Activated naive CD4-positive, alpha-beta T cell treated with anti-CD3 and anti-CD28 coated beads, Interleukin-2, amount 50 U/mL, for 24 hours (primary cell): Measurements from ENCODE around the gene SLC2A13.

Experiments used
- H3K27ac Mint-ChIP-seq: one replicate; pipeline ENCODE4 v1.8.0; 2021; ENCODE audit warnings: mild to moderate bottlenecking, mixed read lengths
- H3K27me3 Mint-ChIP-seq: one replicate; pipeline ENCODE4 v1.8.0; 2021; ENCODE audit warnings: mixed read lengths
- H3K36me3 Mint-ChIP-seq: one replicate; pipeline ENCODE4 v1.8.0; 2021; ENCODE audit warnings: mixed read lengths
- H3K4me1 Mint-ChIP-seq: one replicate; pipeline ENCODE4 v1.8.0; 2021; ENCODE audit warnings: mixed read lengths
- H3K4me3 Mint-ChIP-seq: one replicate; pipeline ENCODE4 v1.8.0; 2021; ENCODE audit warnings: mild to moderate bottlenecking, mixed read lengths
- H3K9me3 Mint-ChIP-seq: one replicate; pipeline ENCODE4 v1.8.0; 2021; ENCODE audit warnings: mixed read lengths

The SLC2A13 gene

DNA sequence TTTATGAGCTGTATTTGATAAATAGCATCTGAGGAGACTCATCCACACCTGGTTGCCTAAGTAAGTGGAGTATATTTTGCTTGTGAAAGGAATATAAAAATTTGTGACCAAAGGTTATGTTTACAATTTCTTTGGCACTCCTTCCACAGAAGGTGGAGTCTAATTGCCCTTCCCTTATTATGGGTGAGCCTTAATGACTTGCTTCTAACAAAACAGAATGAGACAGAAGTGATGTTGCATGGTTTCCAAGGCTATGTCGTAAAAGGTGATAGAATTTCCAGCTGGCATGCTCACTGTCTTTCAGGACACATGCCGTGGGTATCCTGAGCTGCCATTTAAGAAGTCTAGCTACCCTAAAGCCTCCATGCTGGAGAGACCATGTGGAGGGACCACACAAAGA is 369.5 kb downstream of the SLC2A13 start:
- Mint-ChIP-seq H3K27ac (no peak overlapping the region), H3K9me3 (peaks cover 21% of the 10 kb centered on the region), H3K4me3 (no peak overlapping the region), H3K27me3 (no peaks in the 10 kb centered on the region), H3K36me3 (peaks cover 10% of the 10 kb centered on the region), H3K4me1 (no peaks in the 10 kb centered on the region)

DNA sequence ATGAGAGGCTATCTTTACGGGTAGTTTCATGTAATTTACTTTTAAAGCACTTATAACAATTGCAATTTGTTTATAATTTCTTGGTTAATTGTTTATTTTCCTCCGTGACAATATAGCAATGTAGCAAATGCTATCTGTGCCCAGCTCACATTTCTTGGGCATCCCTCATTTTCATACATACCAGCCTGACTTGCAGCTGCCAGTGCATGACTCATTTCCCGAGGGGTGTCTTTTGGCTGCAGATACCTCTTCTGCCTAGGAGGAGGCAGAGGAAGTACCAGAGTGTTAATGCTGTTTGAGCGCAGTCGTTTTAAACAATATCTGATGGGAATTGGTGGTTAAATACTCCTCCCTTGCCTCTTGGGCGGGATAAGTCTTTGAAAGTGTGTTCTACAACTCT is 382.1 kb downstream of the SLC2A13 start:
- H3K9me3 Mint-ChIP-seq, result peaks cover under 1% of the 10 kb centered on the region
- H3K27me3 Mint-ChIP-seq, result no peaks in the 10 kb centered on the region
- H3K4me3 Mint-ChIP-seq, result no peak overlapping the region
- H3K27ac Mint-ChIP-seq, result no peak overlapping the region
- peaks cover under 1% of the 10 kb centered on the region for H3K36me3 Mint-ChIP-seq
- no peaks in the 10 kb centered on the region for H3K4me1 Mint-ChIP-seq

DNA sequence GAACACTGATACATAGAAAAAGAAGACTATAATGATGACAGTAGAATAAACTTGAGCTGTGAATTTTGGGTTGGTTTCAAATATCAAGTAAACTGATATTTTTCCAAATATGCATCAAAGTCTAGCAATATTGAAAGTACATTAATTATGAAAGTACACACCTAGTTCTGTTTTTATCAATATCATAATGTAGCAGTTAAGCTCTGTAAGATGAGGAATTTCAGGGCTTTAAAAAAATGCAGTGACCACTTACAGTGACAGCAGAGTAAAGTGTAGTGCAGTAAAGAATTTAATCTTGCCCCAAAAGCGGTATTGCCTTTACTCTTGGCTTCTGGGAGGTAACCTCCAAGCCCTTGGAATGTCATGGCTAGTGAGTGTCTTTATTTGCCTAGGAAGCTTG is 383.4 kb downstream of the SLC2A13 start:
- H3K27me3 Mint-ChIP-seq, result no peaks in the 10 kb centered on the region
- peaks cover 2% of the 10 kb centered on the region for H3K36me3 Mint-ChIP-seq
- no peak overlapping the region for H3K4me3 Mint-ChIP-seq
- no peak overlapping the region for H3K27ac Mint-ChIP-seq
- no peaks in the 10 kb centered on the region for H3K9me3 Mint-ChIP-seq
- no peaks in the 10 kb centered on the region for H3K4me1 Mint-ChIP-seq

DNA sequence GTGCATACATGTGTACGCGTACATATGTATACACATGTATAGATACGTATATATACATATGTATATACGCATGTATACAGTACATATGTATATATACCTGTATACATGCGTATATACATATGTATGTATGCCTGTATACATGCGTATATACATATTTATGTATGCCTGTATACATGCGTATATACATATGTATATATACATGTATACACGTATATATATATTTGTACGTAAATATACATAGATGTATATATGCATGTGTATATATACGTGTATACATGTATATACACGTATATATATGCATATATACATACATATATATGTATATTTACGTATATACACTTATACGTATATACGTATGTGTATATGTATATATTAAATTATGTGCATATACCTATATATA is 392.3 kb downstream of the SLC2A13 start:
- no peaks in the 10 kb centered on the region for H3K27me3 Mint-ChIP-seq
- H3K27ac Mint-ChIP-seq, result no peak overlapping the region
- H3K36me3 Mint-ChIP-seq, result peaks cover 2% of the 10 kb centered on the region
- no peaks in the 10 kb centered on the region for H3K4me1 Mint-ChIP-seq
- H3K4me3 Mint-ChIP-seq, result no peak overlapping the region
- no peaks in the 10 kb centered on the region for H3K9me3 Mint-ChIP-seq

DNA sequence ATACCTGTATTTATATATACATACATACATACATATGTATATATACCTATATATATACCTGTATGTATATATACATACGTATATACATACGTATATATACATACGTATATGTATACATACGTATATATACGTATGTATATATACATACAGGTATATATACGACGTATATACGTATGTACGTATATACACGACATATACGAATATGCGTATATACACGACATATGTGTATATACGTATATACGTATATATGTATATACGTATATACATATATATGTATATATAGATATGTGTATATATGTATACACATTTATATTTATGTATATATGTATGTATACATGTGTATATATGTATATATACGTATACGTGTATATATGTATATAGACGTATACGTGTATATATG is 393.5 kb downstream of the SLC2A13 start:
- Mint-ChIP-seq H3K27ac (no peak overlapping the region), H3K36me3 (no peaks in the 10 kb centered on the region), H3K9me3 (no peaks in the 10 kb centered on the region), H3K4me1 (no peaks in the 10 kb centered on the region), H3K4me3 (no peak overlapping the region), H3K27me3 (no peaks in the 10 kb centered on the region)
